Thoracic aorta (tissue), 2 donors: ENCODE results near the gene SPATA20. TPM values are rescaled to one million over a fixed set of nuclear protein-coding genes. Genes with fewer than 3 reads are reported as not detected.
A peak's percentile ranks its signal among the peaks of the same experiment; 100 is the strongest.

Source experiments
- ATAC-seq: fragments of 150-250 bp; one replicate; pipeline ENCODE4 v1.8.0; 2017; ENCODE audit warnings: low read depth; ENCODE audit not compliant: insufficient number of reproducible peaks, low FRiP score
- DNase-seq: peaks from one replicate; pipeline ENCODE4 v3.0.0-alpha.2; 2020; ENCODE audit warnings: low spot score
- H3K27ac ChIP-seq, 2 donors: fragments of 200-600 bp; sonication (generic); 1 replicate in 1 of 2; 2 replicates in 1 of 2; pipeline ENCODE4 v1.5.1; 2016; ENCODE audit warnings: mild to moderate bottlenecking in 2 of 2, moderate library complexity in 2 of 2
- H3K27me3 ChIP-seq: fragments of 200-600 bp; sonication (generic); replicated peaks from 2 replicates; pipeline ENCODE4 v1.6.0; 2016; ENCODE audit warnings: mild to moderate bottlenecking; ENCODE audit not compliant: insufficient read depth
- H3K36me3 ChIP-seq: fragments of 200-600 bp; sonication (generic); one replicate; pipeline ENCODE4 v1.5.1; 2016
- H3K4me1 ChIP-seq, 2 donors: fragments of 200-600 bp; sonication (generic); 1 replicate in 1 of 2; 2 replicates in 1 of 2; pipeline versions ENCODE4 v1.5.1 to v1.6.0; 2016; ENCODE audit warnings: low read depth in 2 of 2, mild to moderate bottlenecking in 1 of 2; ENCODE audit not compliant: control insufficient read depth in 1 of 2
- H3K4me3 ChIP-seq: fragments of 200-600 bp; sonication (generic); 2 replicates; pipeline ENCODE4 v1.5.1; 2016; ENCODE audit warnings: mild to moderate bottlenecking
- H3K9me3 ChIP-seq: fragments of 200-600 bp; sonication (generic); 2 replicates; pipeline ENCODE4 v1.5.1; 2016
- total RNA-seq, 2 donors: library from RNA; depleted of rRNA; stranded (reverse); fragments of >200 nt; gene quantifications; one replicate each; pipeline versions ENCODE4 v1.1.0 to v1.2.3, GENCODE V29; 2016
- TF ChIP-seq, protein P1 (sequence below): fragments of 200-600 bp; sonication (generic); IDR thresholded peaks from one replicate; pipeline ENCODE4 v1.5.1; 2019; ENCODE audit warnings: antibody characterized with exemption

The SPATA20 gene
- 100 to 1,000 TPM in 1 of 2 donors, 10 to 100 TPM in 1; 82.8 to 118 TPM for total RNA-seq

DNA sequence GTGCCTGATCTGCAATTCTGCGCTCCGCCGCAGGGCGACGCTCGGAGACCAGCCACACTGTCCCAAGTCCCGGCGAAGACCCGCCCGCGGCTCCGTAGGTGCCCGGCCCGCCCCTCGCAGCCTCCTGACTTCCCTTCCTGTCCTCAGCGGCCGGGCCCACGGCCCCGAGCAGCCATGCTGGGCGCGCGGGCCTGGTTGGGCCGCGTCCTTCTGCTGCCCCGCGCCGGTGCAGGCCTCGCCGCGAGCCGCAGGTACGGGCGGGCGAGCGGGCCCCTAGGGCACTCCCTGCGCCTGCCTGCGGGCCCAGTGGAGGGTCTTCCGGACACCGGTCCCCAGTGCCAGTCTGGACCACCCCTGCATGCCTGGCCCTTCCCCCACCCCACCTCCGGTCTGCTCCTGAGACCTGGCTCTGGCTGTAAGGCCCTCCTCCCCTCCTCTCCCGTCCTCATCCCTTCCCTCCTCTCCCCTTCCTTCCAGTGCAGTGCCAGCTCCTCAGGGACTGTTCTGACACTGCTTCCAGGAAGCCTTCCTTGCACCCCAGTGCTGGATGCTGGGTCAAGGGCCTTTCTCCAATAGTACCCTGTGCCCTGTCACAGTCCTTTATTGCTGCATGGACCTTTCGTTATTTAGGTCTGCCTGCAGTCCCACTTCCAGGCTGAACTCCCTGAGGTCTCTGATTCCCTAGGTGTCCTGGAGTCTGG lies at the start of gene SPATA20:
Gene SPATA20 (plus strand): TSS at position 140 of the 701 bp plus-strand sequence. CDS start 35 bp downstream, at position 175.
- DNase-seq (peak; percentile 64), ATAC-seq (peak; percentile 52)
- no peaks in the 10 kb centered on the region for H3K36me3 ChIP-seq
- H3K27me3 ChIP-seq = no peaks in the 10 kb centered on the region
- H3K4me1 ChIP-seq = peaks cover 15 to 21% of the 10 kb centered on the region in 2 donors
- TF ChIP-seq, protein P1, sequence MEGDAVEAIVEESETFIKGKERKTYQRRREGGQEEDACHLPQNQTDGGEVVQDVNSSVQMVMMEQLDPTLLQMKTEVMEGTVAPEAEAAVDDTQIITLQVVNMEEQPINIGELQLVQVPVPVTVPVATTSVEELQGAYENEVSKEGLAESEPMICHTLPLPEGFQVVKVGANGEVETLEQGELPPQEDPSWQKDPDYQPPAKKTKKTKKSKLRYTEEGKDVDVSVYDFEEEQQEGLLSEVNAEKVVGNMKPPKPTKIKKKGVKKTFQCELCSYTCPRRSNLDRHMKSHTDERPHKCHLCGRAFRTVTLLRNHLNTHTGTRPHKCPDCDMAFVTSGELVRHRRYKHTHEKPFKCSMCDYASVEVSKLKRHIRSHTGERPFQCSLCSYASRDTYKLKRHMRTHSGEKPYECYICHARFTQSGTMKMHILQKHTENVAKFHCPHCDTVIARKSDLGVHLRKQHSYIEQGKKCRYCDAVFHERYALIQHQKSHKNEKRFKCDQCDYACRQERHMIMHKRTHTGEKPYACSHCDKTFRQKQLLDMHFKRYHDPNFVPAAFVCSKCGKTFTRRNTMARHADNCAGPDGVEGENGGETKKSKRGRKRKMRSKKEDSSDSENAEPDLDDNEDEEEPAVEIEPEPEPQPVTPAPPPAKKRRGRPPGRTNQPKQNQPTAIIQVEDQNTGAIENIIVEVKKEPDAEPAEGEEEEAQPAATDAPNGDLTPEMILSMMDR = peak; percentile 99
- H3K27ac ChIP-seq = peak within 1 kb of the TSS; percentile 30 to 71
- peak within 1 kb of the TSS; percentile 87 for H3K4me3 ChIP-seq
- no peaks in the 10 kb centered on the region for H3K9me3 ChIP-seq

DNA sequence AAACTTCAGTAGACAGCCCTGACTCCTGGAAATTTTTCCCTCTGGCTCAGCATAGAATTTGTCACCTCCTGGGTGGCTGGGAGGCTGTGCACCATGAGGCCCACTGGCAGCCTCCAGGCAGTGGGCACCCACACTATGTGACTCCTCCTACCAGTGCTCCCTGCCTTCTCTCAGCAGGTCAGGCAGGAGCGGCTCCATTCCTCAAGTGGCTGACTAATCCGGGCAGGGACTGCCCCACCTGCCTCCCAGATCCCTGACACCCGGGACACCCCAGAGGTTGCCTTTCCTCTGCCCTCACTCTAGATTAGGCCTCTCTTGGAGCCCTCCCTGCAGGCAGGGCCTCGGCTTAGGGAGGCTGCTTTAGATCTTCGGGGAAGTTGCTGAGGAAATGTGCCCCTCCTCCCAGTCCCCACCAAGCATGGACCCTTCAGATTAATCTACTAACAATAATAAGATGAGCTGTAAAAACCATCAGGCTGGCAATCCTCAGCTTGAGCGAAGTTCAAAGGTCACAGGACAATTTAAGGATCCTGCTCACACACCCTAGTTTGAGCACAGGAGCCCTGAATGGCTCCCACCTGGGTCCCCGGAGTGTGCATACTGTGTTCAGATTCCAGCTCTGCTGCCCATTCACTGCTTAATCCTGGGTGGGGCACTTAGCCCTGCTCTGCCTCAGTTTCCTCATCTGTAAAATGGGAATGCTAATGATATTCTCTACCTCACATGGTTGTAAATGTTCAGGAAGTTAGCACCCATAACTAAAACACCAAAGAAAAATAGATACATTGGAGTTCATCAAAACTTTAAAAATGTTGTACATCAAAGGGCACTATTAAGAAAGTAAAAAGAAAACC lies 48.7 kb upstream of the SPATA20 start:
- TF ChIP-seq, protein P1 = no peak
- Histone ChIP-seq H3K4me3 (no peak overlapping the region), H3K4me1 (no peaks in the 10 kb centered on the region), H3K27ac (no peak overlapping the region), H3K36me3 (no peaks in the 10 kb centered on the region), H3K27me3 (no peaks in the 10 kb centered on the region), H3K9me3 (no peaks in the 10 kb centered on the region)
- ATAC-seq (no peak), DNase-seq (no peak)

DNA sequence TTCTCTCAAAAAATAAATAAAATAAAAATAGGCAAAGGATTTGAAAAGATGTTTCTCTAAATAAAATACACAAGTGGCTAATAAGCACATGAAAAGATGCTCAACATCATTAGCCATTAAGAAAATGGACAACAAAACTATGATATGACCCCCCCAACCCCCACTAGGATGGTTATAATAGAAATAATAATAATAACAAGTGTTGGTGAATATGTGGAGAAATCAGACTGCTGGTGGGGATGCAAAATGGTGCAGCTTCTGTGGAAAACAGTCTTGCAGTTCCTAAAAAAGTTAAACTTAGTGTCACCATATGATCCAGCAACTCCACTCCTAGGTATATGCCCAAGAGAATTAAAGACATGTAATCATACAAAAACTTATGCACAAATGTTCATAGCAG lies 47.7 kb upstream of the SPATA20 start:
- Histone ChIP-seq H3K27ac (no peak overlapping the region), H3K36me3 (no peaks in the 10 kb centered on the region), H3K27me3 (no peaks in the 10 kb centered on the region), H3K4me3 (no peak overlapping the region), H3K9me3 (no peaks in the 10 kb centered on the region), H3K4me1 (no peaks in the 10 kb centered on the region)
- ATAC-seq (no peak), DNase-seq (no peak)
- TF ChIP-seq, protein P1 = no peak

DNA sequence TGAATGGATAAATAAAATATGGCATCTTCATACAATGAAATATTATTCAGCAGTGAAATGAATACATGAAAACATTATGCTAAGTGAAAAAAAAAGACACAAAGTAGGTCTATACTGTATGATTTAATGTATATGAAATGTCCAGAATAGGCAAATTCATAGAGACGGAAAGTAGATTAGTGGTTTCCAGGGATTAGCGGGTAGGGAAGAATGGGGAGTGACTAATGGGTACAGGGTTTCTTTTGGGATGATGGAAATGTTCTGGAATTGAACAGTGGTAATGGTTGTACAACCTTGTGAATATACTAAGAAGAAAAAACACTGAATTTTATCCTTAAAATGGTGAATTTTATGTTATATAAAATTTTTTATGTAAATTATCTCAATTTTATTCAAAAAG lies 47.3 kb upstream of the SPATA20 start:
- Histone ChIP-seq H3K4me1 (no peaks in the 10 kb centered on the region), H3K27me3 (no peaks in the 10 kb centered on the region), H3K4me3 (no peak overlapping the region), H3K9me3 (no peaks in the 10 kb centered on the region), H3K27ac (no peak overlapping the region), H3K36me3 (no peaks in the 10 kb centered on the region)
- TF ChIP-seq, protein P1 = no peak
- no peak for ATAC-seq
- DNase-seq = no peak

DNA sequence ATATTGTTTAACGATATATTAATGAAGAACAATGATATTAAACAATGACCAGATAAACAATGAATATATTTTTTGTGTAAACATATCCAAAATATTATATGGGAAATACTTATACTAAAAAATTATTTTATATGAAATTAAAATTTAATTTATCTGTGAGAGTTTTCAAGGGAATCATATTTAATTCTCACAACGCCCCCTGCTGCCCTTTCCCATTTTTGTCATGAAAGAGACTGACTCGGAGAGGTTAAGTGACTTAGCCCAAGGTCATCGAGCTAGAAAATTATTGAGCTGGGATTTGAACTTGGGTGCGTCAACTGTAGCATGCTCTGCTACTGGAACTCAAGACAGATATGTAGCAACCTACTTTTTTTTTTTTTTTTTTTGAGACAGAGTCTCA lies 45.9 kb upstream of the SPATA20 start:
- Histone ChIP-seq H3K27me3 (no peaks in the 10 kb centered on the region), H3K4me1 (no peaks in the 10 kb centered on the region), H3K4me3 (no peak overlapping the region), H3K36me3 (no peaks in the 10 kb centered on the region), H3K27ac (no peak overlapping the region), H3K9me3 (no peaks in the 10 kb centered on the region)
- ATAC-seq (no peak), DNase-seq (no peak)
- TF ChIP-seq, protein P1 = no peak
